Progenitor cell of endocrine pancreas (in vitro differentiated cells): Measurements from ENCODE around the gene S1PR2. TPM values are rescaled to one million over a fixed set of nuclear protein-coding genes. Genes with fewer than 3 reads are reported as not detected.
A peak's percentile ranks its signal among the peaks of the same experiment; 100 is the strongest.
"Not testable (repeated sequence)": the region's sequence is repeated elsewhere in the genome, so short reads cannot be mapped to it uniquely, and the experiment has no call there.

Experiments
- DNase-seq: peaks from one replicate; pipeline ENCODE4 v3.0.0; 2021; ENCODE audit warnings: low spot score; ENCODE audit not compliant: unreplicated experiment
- H3K27ac Mint-ChIP-seq: 2 replicates; pipeline ENCODE4 v1.8.0; 2021; ENCODE audit warnings: mild to moderate bottlenecking, moderate library complexity, mixed read lengths
- H3K27me3 Mint-ChIP-seq: 2 replicates; pipeline ENCODE4 v1.8.0; 2021; ENCODE audit warnings: mixed read lengths
- H3K36me3 Mint-ChIP-seq: 2 replicates; pipeline ENCODE4 v1.8.0; 2022; ENCODE audit warnings: mixed read lengths; ENCODE audit not compliant: insufficient read depth
- H3K4me1 Mint-ChIP-seq: 2 replicates; pipeline ENCODE4 v1.8.0; 2021; ENCODE audit warnings: low read depth, mixed read lengths
- H3K4me3 Mint-ChIP-seq: 2 replicates; pipeline ENCODE4 v1.8.0; 2021; ENCODE audit warnings: low read depth, mild to moderate bottlenecking, moderate library complexity, mixed read lengths
- H3K9me3 Mint-ChIP-seq: 2 replicates; pipeline ENCODE4 v1.8.0; 2021; ENCODE audit warnings: low read depth, mixed read lengths
- total RNA-seq: library from RNA; stranded (reverse); gene quantifications from 2 replicates; pipeline ENCODE4 v1.2.1, GENCODE V29; 2021
- TF ChIP-seq, protein P1 (sequence below): fragments of 200-600 bp; sonication (generic); IDR thresholded peaks from one replicate; pipeline ENCODE4 v1.5.0; 2021; ENCODE audit warnings: antibody characterized with exemption, mild to moderate bottlenecking; ENCODE audit not compliant: unreplicated experiment

The S1PR2 gene
- total RNA-seq, 1 donor from 2014 or later, result 19.2 TPM

DNA sequence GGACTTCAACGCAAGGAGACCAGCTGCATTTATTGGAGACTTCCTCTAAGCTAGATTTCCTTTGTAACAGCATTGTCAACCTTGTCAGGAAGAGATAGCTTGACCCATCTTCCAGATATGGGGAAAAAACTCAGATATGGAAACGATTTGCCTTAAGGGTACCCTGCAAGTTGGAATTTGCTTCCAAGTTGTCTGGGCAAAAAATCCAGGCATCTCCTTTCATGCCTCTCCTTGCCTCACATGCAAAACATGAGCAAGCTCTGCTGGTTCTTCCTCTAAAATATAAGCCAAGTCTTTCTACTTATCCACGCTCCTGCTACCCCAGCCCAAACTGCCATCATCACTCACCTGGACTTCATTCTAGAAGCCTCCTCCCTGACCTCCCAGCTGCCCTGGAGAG lies 30.0 kb downstream of the S1PR2 start:
- Mint-ChIP-seq H3K9me3 (no peaks in the 10 kb centered on the region), H3K4me3 (no peak overlapping the region), H3K36me3 (no peaks in the 10 kb centered on the region), H3K4me1 (no peaks in the 10 kb centered on the region), H3K27ac (no peak overlapping the region), H3K27me3 (no peaks in the 10 kb centered on the region)
- TF ChIP-seq, protein P1, sequence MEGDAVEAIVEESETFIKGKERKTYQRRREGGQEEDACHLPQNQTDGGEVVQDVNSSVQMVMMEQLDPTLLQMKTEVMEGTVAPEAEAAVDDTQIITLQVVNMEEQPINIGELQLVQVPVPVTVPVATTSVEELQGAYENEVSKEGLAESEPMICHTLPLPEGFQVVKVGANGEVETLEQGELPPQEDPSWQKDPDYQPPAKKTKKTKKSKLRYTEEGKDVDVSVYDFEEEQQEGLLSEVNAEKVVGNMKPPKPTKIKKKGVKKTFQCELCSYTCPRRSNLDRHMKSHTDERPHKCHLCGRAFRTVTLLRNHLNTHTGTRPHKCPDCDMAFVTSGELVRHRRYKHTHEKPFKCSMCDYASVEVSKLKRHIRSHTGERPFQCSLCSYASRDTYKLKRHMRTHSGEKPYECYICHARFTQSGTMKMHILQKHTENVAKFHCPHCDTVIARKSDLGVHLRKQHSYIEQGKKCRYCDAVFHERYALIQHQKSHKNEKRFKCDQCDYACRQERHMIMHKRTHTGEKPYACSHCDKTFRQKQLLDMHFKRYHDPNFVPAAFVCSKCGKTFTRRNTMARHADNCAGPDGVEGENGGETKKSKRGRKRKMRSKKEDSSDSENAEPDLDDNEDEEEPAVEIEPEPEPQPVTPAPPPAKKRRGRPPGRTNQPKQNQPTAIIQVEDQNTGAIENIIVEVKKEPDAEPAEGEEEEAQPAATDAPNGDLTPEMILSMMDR, result no peak
- DNase-seq, result no peak

DNA sequence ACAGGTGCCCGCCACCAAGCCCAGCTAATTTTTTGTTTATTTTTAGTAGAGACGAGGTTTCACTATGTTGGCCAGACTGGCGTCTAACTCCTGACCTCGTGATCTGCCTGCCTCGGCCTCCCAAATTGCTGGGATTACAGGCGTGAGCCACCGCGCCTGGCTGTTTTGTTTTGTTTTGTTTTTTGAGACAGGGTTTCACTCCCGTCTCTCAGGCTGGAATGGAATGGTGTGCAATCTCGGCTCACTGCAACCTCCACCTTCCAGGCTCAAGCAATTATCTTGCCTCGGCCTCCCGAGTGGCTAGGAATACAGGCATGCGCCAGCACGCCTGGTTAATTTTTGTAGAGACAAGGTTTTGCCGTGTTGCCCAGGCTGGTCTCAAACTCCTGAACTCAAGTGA lies 31.0 kb downstream of the S1PR2 start:
- H3K9me3 Mint-ChIP-seq, result not testable (repeated sequence)

DNA sequence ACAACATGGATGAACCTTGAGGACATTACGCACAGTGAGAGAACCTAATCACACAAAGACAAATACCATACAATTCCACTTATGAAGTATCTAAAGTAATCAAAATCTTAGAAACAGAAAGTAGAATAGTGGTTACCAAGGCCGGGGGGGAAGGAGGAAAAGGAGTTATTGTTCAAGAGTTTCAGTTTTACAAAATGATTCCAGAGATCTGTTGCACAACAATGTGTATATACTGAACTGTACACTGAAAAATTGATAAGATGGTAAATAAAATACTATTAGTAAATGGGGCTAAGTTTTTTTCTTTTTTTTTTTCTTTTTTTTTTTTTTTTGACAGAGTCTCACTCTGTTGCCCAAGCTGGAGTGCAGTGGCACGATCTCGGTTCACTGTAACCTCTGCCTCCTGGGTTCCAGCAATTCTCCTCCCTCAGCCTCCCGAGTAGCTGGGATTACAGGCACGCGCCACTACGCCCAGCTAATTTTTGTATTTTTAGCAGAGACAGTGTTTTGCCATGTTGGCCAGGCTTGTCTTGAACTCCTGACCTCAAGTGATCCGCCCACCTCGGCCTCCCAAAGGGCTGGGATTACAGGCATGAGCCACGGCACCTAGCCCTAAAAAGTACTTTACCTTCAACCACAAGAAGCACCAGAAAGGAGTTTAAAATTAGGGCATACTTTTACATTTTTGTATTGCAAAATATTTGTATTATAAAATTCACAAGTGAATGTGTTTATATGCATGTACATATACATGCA lies 32.1 kb downstream of the S1PR2 start:
- H3K36me3 Mint-ChIP-seq, H3K4me3 Mint-ChIP-seq, H3K27ac Mint-ChIP-seq, H3K27me3 Mint-ChIP-seq, H3K9me3 Mint-ChIP-seq, DNase-seq, H3K4me1 Mint-ChIP-seq: not testable (repeated sequence)

More for the DNA sequence above, 31.0 kb downstream of the S1PR2 start:
- H3K27me3 Mint-ChIP-seq, H3K4me3 Mint-ChIP-seq, H3K27ac Mint-ChIP-seq, H3K4me1 Mint-ChIP-seq, DNase-seq, H3K36me3 Mint-ChIP-seq: not testable (repeated sequence)

DNA sequence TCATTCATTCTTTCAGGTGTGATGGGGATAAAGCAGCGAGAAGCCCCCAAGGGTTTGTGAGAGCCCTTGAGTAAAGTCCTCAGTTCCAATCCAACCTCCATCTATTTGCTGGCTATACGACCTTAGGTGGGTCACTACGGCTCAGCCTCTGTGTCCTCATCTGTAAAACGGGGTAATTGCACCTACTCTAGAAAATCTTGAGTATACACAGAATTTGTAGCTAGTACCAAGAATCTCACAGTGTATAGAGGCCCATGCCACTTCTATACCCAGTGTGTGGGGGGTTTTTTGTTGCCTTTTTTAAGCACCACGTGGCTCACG lies 36.0 kb downstream of the S1PR2 start:
- Mint-ChIP-seq H3K36me3 (no peaks in the 10 kb centered on the region), H3K4me1 (peaks cover 7% of the 10 kb centered on the region), H3K27ac (peak overlapping the region; percentile 88), H3K4me3 (peak overlapping the region; percentile 93), H3K27me3 (no peaks in the 10 kb centered on the region), H3K9me3 (no peaks in the 10 kb centered on the region)
- DNase-seq, result no peak
- TF ChIP-seq, protein P1, result no peak

DNA sequence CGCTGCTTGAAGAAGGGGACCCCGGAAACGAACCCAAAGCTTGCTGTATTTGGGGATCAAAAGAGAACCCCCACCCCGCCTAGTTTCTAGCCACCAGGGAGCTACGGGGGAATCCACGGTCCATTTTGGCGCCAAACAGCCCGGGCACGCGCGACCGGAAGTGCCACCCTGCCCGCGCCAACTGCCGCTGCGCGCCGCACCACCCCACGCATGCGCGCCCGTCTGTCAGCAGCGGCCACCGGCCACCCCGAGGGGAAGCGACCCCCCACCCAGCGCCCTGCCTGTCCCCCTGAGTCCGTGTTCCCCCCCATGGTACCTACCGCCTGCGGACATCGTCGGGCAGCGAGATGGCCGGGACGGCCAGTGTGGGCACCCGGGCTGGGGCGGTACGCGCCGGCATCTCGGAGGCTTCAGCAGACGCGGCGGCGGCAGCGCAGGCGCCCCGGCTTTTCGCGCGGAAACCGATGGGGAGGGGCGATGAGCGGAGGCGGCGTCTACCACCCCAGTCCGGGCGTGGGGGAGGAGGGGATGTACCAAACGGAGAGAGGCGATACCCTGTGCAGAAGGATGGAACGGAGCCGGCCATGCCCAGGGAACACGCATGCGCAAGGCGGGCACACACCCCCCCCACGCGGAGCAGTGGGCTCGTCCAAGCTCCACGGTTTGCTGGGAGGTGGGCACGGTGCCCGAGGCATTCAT lies 36.5 kb downstream of the S1PR2 start, which contains the start of gene DNMT1:
TSS of gene DNMT1 (minus strand) at position 454 of the 699 bp plus-strand sequence. CDS start at position 400, 54 bp downstream.
- H3K36me3 Mint-ChIP-seq, result no peaks in the 10 kb centered on the region

DNA sequence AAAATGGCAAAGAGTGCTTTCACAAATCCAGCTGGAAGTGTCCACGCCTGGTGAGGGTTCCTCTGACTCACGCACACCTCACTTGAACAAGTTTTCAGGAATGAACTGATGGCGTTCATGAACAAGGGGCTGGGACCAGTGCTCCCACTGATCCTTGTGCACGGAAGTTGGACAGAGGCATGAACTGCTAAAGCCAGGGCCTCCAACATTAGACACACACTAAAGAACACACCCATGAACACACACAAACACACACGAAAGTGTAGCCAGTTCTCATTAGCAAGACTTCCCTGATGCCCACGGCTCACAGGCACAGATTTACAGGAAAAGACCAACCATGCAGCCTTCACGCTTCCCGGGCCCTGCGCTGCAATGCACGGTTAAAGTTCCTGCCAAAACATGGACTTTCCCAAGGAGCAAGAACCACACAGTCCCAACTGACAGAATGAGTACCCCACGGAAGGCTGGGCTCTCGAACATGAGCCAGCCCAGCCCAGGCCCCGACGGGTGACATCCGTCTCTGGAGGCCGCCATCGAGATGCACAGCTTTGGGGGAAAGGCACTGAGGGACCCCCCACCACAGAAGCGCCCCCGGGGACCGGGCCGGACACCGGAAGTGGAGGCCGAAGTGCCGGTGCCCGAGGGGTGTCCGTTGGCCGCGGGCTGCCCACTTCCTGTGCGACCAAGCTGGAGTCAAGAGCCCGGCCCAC lies 37.2 kb downstream of the S1PR2 start:
- peaks cover 7% of the 10 kb centered on the region for H3K4me1 Mint-ChIP-seq
- no peaks in the 10 kb centered on the region for H3K27me3 Mint-ChIP-seq
- peak; percentile 16 for DNase-seq
- H3K9me3 Mint-ChIP-seq, result no peaks in the 10 kb centered on the region
- H3K36me3 Mint-ChIP-seq, result no peaks in the 10 kb centered on the region
- H3K4me3 Mint-ChIP-seq, result peak overlapping the region; percentile 93
- H3K27ac Mint-ChIP-seq, result peak overlapping the region; percentile 93
- TF ChIP-seq, protein P1, result no peak

More for the DNA sequence above, 36.5 kb downstream of the S1PR2 start, which contains the start of gene DNMT1:
- Mint-ChIP-seq H3K27ac (peak within 1 kb of the TSS; percentile 93), H3K4me1 (peaks cover 7% of the 10 kb centered on the region), H3K4me3 (peak within 1 kb of the TSS; percentile 93), H3K27me3 (no peaks in the 10 kb centered on the region), H3K9me3 (no peaks in the 10 kb centered on the region)
- TF ChIP-seq, protein P1, result no peak
- peak; percentile 96 for DNase-seq
